HG03064 (cell line): Measurements from ENCODE around the gene MPIG6B.

Experiments used
- ATAC-seq: cut with Tn5 transposase; IDR thresholded peaks from one replicate; pipeline ENCODE4 v1.9.1; 2021; ENCODE audit warnings: low read depth; ENCODE audit not compliant: unreplicated experiment

Gene MPIG6B, protein sequence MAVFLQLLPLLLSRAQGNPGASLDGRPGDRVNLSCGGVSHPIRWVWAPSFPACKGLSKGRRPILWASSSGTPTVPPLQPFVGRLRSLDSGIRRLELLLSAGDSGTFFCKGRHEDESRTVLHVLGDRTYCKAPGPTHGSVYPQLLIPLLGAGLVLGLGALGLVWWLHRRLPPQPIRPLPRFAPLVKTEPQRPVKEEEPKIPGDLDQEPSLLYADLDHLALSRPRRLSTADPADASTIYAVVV

DNA sequence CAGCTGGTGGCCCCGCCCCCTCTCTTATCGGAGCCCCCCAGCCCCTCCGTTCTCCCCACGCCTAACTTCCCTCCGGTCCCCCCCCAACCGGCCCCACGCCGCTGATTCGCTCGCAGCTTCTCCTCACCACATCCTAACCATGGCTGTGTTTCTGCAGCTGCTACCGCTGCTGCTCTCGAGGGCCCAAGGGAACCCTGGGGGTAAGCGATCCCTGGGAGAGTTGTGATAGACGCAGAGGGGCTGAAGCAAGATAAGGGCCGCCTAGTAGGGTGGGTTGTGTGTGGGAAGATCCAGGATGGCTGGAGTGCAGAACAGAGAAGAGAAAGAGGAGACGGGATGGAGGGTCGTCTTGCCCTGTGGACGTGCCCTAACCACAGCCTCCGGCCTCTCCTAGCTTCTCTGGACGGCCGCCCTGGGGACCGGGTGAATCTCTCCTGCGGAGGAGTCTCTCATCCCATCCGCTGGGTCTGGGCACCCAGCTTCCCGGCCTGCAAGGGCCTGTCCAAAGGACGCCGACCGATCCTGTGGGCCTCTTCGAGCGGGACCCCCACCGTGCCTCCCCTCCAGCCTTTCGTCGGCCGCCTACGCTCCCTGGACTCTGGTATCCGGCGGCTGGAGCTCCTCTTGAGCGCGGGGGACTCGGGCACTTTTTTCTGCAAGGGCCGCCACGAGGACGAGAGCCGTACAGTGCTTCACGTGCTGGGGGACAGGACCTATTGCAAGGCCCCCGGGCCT is at the start of gene MPIG6B:
Gene MPIG6B (plus strand): TSS at position 129 of the 735 bp plus-strand sequence. CDS start 11 bp downstream, at position 140.
- no peak for ATAC-seq

DNA sequence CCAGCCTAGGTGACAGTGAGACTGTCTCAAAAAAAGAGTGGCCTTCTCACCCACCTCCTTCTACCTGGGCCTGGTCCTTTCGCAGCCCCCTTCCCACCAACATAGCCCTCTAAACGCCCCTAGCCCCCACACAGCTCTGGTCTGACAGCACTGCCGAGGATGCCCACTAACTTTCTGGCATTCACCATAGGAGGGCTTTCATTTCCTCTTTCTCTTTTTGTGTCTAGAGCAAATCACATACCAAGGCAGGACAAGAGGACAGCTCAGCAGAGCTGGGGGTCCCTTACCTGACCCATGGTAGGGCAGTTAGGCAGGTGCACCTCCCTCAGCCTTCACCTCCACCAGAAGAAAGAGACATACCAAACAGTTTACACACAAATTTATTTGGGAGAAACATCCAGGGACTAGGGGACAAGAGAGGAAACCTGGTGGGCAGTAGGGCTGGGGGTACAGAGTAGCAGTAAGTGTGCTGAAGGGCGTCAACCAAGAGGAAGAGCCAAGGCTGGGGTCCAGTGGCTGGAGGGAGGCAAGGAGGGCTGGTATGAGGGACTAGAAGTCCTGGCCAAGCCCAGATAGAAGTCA is 46.8 kb upstream of the MPIG6B start:
- no peak for ATAC-seq

DNA sequence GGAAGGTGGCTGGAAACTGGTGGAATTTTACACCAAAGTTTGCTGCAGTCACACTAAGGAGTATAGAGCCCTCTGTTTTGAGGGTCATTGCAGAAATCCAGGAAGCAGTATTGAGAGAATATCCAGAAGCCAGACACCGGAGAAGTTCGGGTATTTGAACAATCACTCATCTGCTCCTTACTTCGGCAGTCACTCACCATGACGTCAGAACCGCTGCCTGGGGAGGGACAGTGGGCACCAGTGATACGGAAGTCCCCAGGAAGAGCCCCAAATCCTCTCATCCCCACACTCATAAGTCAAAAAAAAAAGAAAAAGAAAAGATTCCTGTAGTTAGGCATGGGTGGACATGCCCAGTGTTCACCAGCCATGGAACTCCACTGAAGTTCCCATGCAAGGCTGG is 46.3 kb upstream of the MPIG6B start:
- ATAC-seq, result no peak

DNA sequence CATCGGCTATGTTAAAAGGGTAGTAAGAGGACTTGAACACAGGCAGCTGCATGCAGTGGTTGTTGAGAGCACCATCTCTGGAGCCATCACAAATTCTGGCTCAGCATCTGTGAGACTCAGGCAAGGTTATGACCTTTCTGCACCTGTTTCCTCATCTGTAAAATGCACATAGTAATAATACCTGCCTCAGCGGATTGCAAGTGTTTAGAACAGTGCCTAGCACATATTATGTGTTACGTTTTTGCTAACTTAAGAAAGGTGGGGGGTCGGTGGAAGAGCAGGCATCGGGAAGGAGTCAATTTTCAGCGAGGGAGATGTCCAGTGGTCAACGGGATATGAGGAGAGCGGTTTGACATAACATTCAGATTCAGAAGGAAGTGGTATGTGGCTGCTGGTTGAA is 45.2 kb upstream of the MPIG6B start:
- ATAC-seq, result no peak

DNA sequence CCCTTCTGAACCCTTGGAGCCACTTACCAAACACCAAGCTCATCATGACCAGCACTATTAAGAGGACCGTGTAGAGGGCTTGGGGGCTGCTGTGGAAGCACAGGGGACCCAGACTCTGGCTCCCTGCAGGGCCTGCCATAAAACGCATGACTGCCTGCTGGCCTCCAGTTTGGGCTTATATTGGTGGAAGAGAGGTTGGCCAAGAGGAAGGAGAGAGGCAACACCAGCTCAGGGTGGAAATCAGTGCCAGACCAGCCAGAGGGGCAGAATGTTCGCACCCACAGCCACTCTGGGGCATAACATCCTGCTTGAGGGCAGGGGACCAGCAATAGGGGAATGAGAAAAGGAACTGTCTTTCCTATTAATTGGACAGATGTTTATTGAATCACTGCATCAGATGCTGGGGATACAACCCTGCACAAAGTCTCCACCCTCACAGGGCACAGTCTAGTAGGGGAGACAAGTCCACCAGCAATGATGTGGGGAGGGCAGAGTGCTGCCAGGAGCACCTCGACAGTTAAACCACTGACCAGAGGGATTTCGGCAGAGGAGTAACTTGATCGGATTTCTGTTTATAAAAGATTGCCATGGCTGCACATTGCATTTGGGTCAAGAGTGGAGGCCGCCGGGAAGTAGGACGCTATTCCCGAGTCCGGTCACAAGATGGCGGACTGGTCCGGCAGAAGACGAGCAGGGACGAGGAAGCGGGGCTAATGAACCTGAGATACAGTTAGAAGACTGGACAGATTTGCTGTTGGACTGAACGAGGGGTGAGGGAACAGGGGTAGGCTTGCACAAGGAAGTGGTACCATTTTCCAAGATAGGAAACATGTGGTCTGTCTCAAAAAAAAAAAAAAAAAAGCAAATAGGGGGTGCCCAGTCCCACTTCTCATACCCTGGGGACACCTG is 42.7 kb upstream of the MPIG6B start, which contains the start of gene LY6G5C:
Gene LY6G5C (minus strand): TSS at position 842 of the 909 bp plus-strand sequence. CDS start 694 bp downstream, at position 148.
- no peak for ATAC-seq

DNA sequence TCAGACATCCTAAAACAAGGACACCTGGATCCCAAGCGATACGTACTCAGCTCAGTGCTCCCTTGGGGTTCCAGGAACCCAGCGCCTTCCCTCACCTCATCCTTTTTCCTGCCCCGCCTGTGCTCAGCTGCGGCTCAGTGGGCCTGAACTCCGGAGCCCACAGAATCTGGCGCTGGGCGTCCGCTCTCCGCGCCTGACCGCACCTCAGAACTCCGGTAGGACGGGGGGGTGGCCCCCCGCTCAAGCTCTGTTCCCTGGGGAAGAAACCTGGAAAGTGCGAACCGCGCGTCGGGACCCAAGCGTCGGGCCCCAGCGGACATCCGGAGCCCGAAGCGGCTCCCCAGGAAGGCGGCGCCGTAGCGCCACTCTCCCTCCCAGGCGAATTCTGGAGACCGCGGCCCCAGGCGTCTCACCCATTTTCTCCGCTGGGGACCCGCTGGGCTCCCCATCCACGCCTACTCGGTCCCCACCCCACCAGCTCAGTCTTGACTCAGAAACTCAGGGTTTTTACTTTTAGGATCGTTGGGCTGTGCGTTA is 42.0 kb upstream of the MPIG6B start:
- ATAC-seq, result no peak

DNA sequence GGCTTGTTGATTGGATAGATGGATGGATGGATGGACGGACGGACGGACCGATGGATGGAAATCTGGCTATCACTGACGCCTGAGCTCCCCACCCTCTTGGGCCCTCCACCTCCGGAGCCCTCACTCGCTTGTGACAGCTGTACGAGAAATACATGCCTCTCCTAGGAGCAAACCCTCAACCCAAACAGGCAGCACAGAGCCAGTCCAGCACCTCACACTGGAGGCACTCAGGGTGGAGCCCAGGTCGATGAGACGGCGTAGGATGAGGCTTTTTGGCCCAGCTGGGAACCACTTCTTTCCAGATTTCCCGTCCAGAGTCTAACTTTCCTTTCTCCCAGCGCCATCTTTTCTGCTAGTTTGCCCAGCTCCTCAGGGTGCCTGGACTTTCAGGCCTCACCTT is 39.6 kb upstream of the MPIG6B start:
- ATAC-seq, result no peak

DNA sequence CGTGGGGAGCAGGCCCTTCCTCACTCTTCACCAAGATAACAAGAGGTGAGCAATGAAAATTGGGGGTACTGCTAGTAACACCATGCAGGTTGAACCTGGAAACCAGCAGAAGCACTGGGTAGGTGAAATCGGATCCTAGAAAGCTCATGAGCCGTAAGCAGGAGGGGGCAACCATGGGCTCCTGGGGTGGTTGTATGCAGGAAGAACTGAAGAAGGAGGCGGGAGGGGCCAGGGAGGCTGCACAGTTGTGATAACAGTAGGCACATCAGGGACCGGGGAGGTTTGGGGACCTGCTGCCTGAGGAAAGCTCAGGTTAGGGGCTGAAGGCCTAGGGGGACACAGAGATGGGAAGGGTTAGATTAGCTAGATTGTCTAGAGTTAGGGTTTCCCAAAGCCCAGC is 36.7 kb upstream of the MPIG6B start:
- no peak for ATAC-seq

DNA sequence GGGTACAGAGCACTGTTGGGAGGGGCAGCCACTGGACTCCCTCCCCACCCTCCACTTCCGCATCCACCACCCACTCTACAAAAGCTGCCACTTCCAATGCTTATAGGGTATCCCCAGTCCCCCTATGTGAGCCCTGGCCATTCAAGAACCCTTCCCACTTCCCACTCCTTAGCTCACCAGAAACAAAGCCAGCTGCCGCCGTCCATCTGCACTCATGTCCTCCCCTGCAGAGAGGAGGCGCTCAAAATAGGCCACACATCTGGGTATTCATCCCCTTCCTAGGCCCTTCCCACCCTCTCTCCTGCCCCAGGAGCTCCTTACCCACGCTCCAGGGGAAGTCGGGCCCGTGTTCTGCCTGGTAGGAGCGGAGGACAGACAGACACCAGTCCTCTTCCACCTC is 35.9 kb upstream of the MPIG6B start:
- no peak for ATAC-seq

DNA sequence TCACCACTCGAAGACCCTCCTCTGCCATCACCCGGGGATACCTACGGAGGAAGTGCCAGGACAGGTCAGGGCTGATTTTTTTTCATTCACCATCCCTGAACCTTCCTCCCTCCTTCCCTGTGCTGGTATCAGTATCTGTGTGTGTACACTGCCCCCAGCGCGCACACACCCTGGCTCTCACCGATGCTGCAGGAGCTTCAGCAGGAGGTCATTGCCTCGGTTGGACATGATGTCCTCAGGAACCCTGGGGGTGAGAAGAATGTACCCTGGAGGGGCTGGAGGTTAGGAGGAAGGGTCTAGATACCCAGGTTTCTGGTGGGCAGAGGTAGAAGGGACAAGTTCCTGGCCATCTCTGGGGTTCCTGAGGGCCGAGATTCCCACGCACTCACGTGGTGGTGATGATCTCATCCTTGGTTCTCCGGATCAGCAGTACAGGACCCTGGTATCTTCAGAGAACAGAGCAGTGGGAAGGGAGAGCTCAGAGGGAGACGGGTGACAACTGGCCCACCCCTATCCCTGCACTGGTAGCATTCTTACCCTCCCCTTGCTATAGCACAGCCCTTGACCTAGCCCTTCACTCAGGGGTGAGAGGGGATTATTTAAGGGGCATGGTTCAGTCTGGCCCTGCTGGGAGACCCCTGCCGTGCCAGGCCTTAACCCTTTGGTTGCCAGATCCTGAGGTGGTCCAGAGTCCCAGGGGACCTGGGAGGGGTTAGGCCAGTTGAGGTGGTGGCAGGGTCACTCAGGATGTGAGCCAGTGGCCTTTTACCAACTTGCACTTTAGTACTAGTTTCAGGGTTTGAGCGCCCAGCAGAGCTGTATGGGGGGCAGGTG is 35.1 kb upstream of the MPIG6B start:
- ATAC-seq, result no peak

DNA sequence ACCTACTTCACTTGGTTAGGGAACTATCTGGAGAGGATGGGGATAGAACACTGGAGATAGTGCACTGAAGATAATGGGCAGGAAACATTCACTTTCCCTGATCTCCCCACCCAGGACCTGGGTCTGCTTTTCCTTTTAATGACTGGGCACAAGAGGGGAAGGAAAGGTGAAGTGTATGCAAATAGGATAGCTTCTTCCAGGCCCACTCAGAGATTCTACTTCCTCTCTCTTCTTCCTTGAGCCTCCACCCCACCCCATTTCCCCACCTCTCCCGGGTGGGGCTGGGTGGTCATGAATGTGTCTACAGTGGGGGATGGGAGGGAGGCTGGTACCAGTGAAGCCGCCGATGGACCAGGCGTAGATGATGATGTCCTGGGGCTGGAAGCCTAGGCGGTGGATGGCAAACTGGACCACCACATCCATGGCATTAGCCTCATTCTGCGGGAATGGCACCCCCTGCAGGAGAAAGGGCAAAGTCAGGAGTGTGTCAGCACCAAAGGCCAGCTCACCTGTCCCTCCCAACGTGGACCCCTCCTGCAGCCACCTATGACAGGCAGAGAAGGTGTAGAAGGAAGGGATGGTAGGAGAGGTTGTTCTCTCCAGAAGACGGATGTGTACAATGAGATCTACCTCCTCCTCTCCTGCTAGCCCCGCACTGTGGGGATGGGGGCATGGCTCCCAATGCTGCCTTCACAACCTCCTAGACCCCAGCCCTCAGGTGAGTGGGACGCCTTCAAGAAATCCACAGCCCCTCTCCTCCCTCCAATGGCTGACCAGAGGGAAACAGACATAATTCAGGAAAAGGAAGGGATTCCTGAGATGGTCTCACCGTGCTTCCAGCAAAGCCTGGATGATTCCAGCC is 33.7 kb upstream of the MPIG6B start:
- ATAC-seq, result no peak

DNA sequence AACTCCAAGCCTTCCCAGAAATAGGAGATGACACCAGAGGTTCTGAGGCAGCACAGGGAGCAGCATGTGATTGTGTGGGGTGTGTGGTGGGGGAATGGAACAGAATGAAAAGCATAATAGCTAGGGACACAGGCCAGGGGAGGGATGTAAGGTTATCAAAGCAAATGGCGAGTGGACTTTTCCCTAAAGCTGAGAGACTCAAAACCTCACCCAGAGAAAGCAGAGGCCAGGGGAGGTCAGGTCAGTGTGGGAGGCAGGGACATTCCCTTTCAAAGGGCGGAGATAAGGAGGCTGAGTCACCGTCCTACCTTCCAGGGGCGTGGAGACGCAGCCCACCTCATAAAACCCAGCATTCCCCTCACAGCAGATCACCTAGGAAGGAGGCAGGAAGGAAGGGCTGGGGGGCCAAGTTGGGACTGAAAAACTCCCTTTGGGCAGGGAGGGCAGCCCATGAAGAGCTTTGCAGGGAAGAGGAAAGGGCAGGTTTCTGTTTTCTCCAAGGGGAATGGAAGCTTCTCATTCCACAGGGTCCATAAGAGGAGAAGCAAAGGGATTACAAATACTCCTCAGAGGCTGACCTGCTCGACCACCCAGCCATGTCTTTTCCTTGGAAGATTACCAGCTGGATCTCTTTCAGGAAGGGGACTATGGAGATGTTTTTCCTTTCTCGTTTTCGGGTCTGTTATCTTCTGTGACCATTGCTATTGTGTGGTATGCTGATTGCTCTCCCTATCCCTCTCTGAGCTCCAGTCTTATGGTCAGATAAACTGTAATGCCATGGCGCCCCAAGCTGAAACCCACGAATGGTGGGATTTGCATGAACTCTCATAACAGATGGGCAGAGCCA is 32.7 kb upstream of the MPIG6B start:
- no peak for ATAC-seq

DNA sequence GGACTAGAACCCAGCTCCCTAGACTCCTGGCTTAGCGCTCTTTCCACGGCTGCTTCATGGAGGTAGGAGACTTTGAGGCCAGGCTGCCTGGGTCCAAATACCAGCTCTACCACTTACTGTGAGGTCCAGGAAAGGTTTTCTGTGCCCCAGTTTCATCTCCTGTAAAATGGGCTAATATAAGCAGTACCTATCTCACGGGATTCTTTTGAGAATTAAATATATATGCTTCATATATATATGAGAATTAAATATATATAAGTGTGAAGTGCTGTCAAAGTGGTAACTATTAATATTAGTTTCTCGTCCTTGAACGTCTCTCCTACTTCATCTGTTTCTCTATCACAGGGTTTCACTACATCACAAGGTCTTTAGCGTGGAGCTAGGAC is 32.1 kb upstream of the MPIG6B start:
- ATAC-seq, result no peak

DNA sequence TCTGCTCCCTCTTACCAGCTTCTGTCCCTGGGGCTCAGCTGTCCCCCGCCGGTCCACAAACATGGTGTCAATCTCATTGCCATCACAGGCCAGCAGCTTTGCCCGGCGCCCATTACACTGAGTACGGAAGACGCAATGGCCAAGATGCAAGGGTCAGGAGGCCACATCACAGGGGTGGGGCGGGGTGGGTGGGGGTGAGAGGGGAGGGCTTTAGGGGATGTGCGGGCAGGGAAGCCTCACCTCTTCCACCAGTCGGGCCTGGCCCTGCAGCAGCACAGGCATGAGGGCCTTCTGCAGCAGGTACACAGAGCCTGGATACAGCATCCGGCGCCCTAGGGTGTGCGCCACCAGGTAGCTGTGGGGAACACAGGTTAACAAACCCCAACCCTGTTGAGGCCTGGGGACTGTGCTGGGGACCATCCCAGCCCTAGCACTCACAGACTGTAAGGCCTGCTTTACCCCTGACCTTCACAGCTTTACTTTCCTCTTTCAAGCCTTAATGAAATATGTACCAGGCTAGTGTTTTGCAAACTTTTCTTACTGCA is 31.5 kb upstream of the MPIG6B start:
- ATAC-seq, result no peak

DNA sequence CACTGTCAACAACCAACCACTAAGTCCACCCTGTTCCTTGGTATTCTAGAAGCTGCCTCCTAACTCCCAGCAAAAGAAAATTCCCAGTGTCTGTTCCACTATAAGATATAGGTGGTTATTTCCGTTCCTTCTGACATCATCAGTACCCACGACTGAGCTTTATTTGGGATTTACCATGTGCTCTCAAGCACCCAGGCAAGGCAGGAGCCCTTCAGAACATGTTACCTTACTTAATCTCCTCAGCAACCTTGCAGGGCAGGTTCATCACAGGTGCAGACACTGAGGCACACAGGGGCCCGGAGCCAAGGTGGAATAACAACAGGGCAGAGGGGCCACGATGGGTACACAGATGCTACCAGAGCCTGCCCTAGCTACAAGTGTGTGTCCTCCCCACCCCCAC is 30.8 kb upstream of the MPIG6B start:
- ATAC-seq, result no peak

DNA sequence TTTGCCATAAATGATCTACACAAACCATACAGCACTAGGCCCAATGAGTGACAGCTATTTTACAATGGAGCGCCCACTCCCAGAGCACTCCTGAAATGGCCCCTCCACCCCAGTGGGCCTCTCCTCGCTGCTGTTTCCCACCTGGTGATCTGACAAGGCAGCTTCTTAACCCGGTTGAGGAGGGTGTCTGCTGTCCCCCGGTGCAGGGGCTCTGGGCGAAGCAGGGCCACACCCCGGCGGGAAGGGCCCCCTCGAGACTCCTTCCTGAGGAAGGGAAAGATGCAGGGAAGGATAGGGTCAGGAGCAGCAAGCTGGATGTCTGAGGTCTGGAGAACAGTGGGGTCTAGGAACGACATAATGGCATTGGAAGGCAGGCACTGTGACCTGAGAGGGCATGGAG is 30.3 kb upstream of the MPIG6B start:
- no peak for ATAC-seq

DNA sequence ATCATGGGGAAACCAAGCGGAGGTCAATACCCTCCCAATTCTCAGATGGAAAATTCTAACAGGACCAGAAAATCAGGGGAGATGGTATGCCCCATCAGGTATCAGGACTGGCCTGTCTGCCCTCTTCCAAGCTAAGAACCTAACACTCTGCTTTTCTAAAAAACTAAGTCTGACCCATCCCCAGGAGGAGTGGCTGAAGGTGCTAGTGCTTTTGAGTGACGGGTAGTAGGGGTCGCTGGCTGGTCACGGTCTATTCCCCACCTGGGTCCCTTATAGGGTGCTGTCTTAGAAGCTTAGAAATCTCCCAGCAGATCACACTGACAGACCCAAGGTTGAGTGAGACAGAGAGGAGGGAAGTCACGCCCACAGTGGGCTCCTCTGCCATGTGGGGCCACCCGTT is 29.6 kb upstream of the MPIG6B start:
- no peak for ATAC-seq

DNA sequence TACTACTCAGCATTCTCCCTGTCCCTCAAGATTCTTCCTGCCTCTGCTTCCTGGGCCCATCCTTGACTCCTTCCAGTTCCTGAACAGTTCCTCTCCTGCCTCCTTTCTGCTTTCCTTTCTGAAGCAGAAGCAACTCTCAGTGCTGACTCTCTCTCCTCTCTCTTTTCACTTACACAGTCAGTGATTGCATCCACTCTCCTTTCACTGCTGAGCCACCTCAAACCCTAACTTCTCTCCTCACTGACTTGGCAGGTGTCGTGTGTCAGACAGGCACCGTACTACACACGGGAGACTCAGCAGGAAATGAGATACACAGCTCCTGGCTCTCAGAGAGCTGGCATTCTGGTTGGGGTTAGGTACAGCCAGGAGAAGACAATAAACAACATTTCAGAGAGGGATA is 25.6 kb upstream of the MPIG6B start:
- no peak for ATAC-seq
